HepG2 (cell line): ENCODE results near the gene PGPEP1. TPM values are rescaled to one million over a fixed set of nuclear protein-coding genes. Genes with fewer than 3 reads are reported as not detected.

Experiments
- BCL3 ChIP-seq: sonication (generic); formaldehyde crosslinking; IDR thresholded peaks from 2 replicates; pipeline ENCODE4 v1.5.1; 2020; ENCODE audit warnings: mild to moderate bottlenecking, missing genetic modification reagents, moderate library complexity
- DNMT3B ChIP-seq: conservative IDR thresholded peaks from 2 replicates; pipeline ENCODE4 v1.6.1; 2016; ENCODE audit warnings: missing biosample characterization, control low read depth
- EED ChIP-seq: sonication (generic); formaldehyde crosslinking; IDR thresholded peaks from 2 replicates; pipeline ENCODE4 v1.5.0; 2020; ENCODE audit warnings: mild to moderate bottlenecking, missing genetic modification reagents
- EP300 ChIP-seq, 3 experiments: sonication (generic) in 1 of 3; formaldehyde crosslinking in 1 of 3; IDR thresholded peaks; 2 replicates each; pipeline versions ENCODE4 v1.5.1 to v1.6.1; 2011 to 2020; ENCODE audit warnings: low read depth in 2 of 3, low read length in 2 of 3, borderline replicate concordance in 1 of 3, improper control_type of control experiment in 1 of 3, mild to moderate bottlenecking in 1 of 3, missing genetic modification reagents in 1 of 3, moderate library complexity in 1 of 3
- GATAD2A ChIP-seq: IDR thresholded peaks from 2 replicates; pipeline ENCODE4 v1.6.1; 2016
- GZF1 ChIP-seq: sonication (generic); formaldehyde crosslinking; IDR thresholded peaks from 2 replicates; pipeline ENCODE4 v1.5.1; 2020; ENCODE audit warnings: mild to moderate bottlenecking, missing genetic modification reagents
- HIVEP1 ChIP-seq: sonication (generic); formaldehyde crosslinking; IDR thresholded peaks from 2 replicates; pipeline ENCODE4 v1.4.0; 2020; ENCODE audit warnings: mild to moderate bottlenecking, missing genetic modification reagents
- PAWR ChIP-seq: sonication (generic); formaldehyde crosslinking; IDR thresholded peaks from 2 replicates; pipeline ENCODE4 v1.4.0; 2020; ENCODE audit warnings: missing genetic modification reagents, mild to moderate bottlenecking, borderline replicate concordance
- POLR2AphosphoS2 ChIP-seq: IDR thresholded peaks from 2 replicates; pipeline ENCODE4 v1.6.1; 2011; ENCODE audit warnings: low read depth, low read length, improper control_type of control experiment
- PRDM4 ChIP-seq: sonication (generic); formaldehyde crosslinking; IDR thresholded peaks from 2 replicates; pipeline ENCODE4 v1.9.0; 2021; ENCODE audit warnings: missing genetic modification reagents, borderline replicate concordance
- REXO4 ChIP-seq: sonication (generic); formaldehyde crosslinking; IDR thresholded peaks from 2 replicates; pipeline ENCODE4 v1.8.0; 2022; ENCODE audit warnings: missing genetic modification reagents, mild to moderate bottlenecking, borderline replicate concordance
- RXRB ChIP-seq: IDR thresholded peaks from 2 replicates; pipeline ENCODE4 v1.6.1; 2016; ENCODE audit warnings: borderline replicate concordance, missing genetic modification reagents, missing compliant biosample characterization
- SRSF4 ChIP-seq: fragments of 200-400 bp; formaldehyde crosslinking; IDR thresholded peaks from one replicate; pipeline ENCODE4 v1.6.1; 2018; ENCODE audit warnings: mild to moderate bottlenecking, low read depth, low read length, moderate library complexity; ENCODE audit not compliant: poor library complexity, severe bottlenecking
- STAG1 ChIP-seq: sonication (generic); formaldehyde crosslinking; IDR thresholded peaks from 2 replicates; pipeline ENCODE4 v1.4.0; 2020; ENCODE audit warnings: missing genetic modification reagents
- TFAP4 ChIP-seq: sonication (generic); IDR thresholded peaks from 2 replicates; pipeline ENCODE4 v1.6.1; 2016; ENCODE audit warnings: low read depth, borderline replicate concordance
- TFDP1 ChIP-seq: IDR thresholded peaks from 2 replicates; pipeline ENCODE4 v1.6.1; 2016; ENCODE audit warnings: missing compliant biosample characterization, missing genetic modification reagents, borderline replicate concordance
- TFE3 ChIP-seq: IDR thresholded peaks from 2 replicates; pipeline ENCODE4 v1.6.1; 2016
- ZBTB1 ChIP-seq: sonication (generic); formaldehyde crosslinking; IDR thresholded peaks from 2 replicates; pipeline ENCODE4 v1.4.0; 2020; ENCODE audit warnings: missing genetic modification reagents, borderline replicate concordance
- ZFP36L1 ChIP-seq: sonication (generic); formaldehyde crosslinking; IDR thresholded peaks from 2 replicates; pipeline ENCODE4 v1.8.0; 2022; ENCODE audit warnings: mild to moderate bottlenecking, missing genetic modification reagents, moderate library complexity
- ZNF24 ChIP-seq: fragments of 450-650 bp; IDR thresholded peaks from 2 replicates; pipeline ENCODE4 v1.6.1; 2017; ENCODE audit warnings: antibody characterized with exemption, mild to moderate bottlenecking
- ZNF335 ChIP-seq: sonication (generic); formaldehyde crosslinking; IDR thresholded peaks from 2 replicates; pipeline ENCODE4 v1.4.0; 2020; ENCODE audit warnings: missing genetic modification reagents
- ZNF501 ChIP-seq: sonication (generic); formaldehyde crosslinking; IDR thresholded peaks from 2 replicates; pipeline ENCODE4 v1.5.1; 2020; ENCODE audit warnings: mild to moderate bottlenecking, moderate library complexity, missing genetic modification reagents
- ZNF878 ChIP-seq: sonication (generic); formaldehyde crosslinking; IDR thresholded peaks from 2 replicates; pipeline ENCODE4 v1.8.1; 2023; ENCODE audit warnings: mild to moderate bottlenecking, missing genetic modification reagents, moderate library complexity
- polyA plus RNA-seq, 8 experiments: library from polyadenylated mRNA; depleted of rRNA in 3 of 8; stranded (reverse) in 7 of 8; unstranded in 1 of 8; fragments of >200 nt; fragmentation: Illumina TruSeq in 4 of 8; extraction: Trizol in 4 of 8; gene quantifications; 2 replicates each; pipeline versions ENCODE4 v1.2.1 to v1.2.3, GENCODE V29; 2011 to 2016; ENCODE audit warnings: low read depth in 4 of 8, missing spikeins in 1 of 8, mixed read lengths in 1 of 8; ENCODE audit not compliant: insufficient read depth in 1 of 8
- total RNA-seq, 5 experiments: library from RNA; depleted of rRNA; stranded (reverse); fragments of >200 nt; fragmentation: Illumina TruSeq; extraction: Trizol; gene quantifications; 2 replicates each; pipeline ENCODE4 v1.2.3, GENCODE V29; 2016; ENCODE audit warnings: low read depth in 1 of 5

The PGPEP1 gene
- total and polyA plus RNA-seq, 2 of the 13 experiments (the other 11 are each of a cell fraction or from before 2014, with no cell fraction given): 53.1 to 56.6 TPM

- TF ChIP-seq ZBTB1 (CRISPR knock-in tag): no peak
- no peak for TF ChIP-seq ZNF24
- peak; percentile 53; the same call in 1 of the 2 replicates for TF ChIP-seq ZFP36L1 (CRISPR knock-in tag)
- TF ChIP-seq ZNF878 (CRISPR knock-in tag): no peak
- TF ChIP-seq TFAP4: peak; percentile 96
- no peak for TF ChIP-seq ZNF335 (CRISPR knock-in tag)
- no peak for TF ChIP-seq STAG1 (CRISPR knock-in tag)
- TF ChIP-seq DNMT3B: no peak; the same call in 1 of the 2 replicates
- no peak for TF ChIP-seq SRSF4
- TF ChIP-seq REXO4 (CRISPR knock-in tag): no peak
- TF ChIP-seq PAWR (CRISPR knock-in tag): no peak
- TF ChIP-seq TFE3 (CRISPR knock-in tag): peak; percentile 98
- no peak for TF ChIP-seq GZF1 (CRISPR knock-in tag)
- no peak for TF ChIP-seq BCL3 (CRISPR knock-in tag)
- peak in 1 of 2 experiments; percentile 83; a peak in 2 of 4 replicates for TF ChIP-seq EP300 (IDR thresholded peaks at IDR 0.05; ENCODE audit: low read depth in 2 of 2, low read length in 2 of 2)
- TF ChIP-seq EP300 (CRISPR knock-in tag; IDR thresholded peaks at IDR 0.05; ENCODE audit: borderline replicate concordance): peak; percentile 77
- TF ChIP-seq POLR2AphosphoS2: no peak
- no peak for TF ChIP-seq EED (CRISPR knock-in tag)
- peak; percentile 66; the same call in 1 of the 2 replicates for TF ChIP-seq TFDP1
- TF ChIP-seq HIVEP1: peak; percentile 88
- peak; percentile 76 for TF ChIP-seq GATAD2A (CRISPR knock-in tag)
- TF ChIP-seq PRDM4 (CRISPR knock-in tag): no peak
- peak; percentile 87 for TF ChIP-seq RXRB (CRISPR knock-in tag)
- peak; percentile 67; the same call in 1 of the 2 replicates for TF ChIP-seq ZNF501 (CRISPR knock-in tag)
These were observed 33.7 kb downstream of the PGPEP1 start (continued) for GRCh38 chr19:18373892-18374629.
